Ishikawa (cell line): ENCODE results near the gene TMEM45A.

ENCODE experiments used
- CEBPB ChIP-seq: IDR thresholded peaks from 2 replicates; pipeline ENCODE4 v1.6.1; 2012
- CREB1 ChIP-seq: IDR thresholded peaks from 2 replicates; pipeline ENCODE4 v1.6.1; 2012; ENCODE audit warnings: low read depth
- EGR1 ChIP-seq: IDR thresholded peaks from 2 replicates; pipeline ENCODE4 v1.6.1; 2012
- EP300 ChIP-seq: IDR thresholded peaks from 2 replicates; pipeline ENCODE4 v1.6.1; 2012; ENCODE audit warnings: borderline replicate concordance
- FOXM1 ChIP-seq: IDR thresholded peaks from 2 replicates; pipeline ENCODE4 v1.6.1; 2012; ENCODE audit warnings: low read depth, borderline replicate concordance
- NFIC ChIP-seq: IDR thresholded peaks from 2 replicates; pipeline ENCODE4 v1.6.1; 2012
- RAD21 ChIP-seq: IDR thresholded peaks from 2 replicates; pipeline ENCODE4 v1.6.1; 2012; ENCODE audit warnings: low read depth
- TAF1 ChIP-seq: IDR thresholded peaks from 2 replicates; pipeline ENCODE4 v1.6.1; 2012; ENCODE audit warnings: low read depth, mild to moderate bottlenecking
- TCF12 ChIP-seq: IDR thresholded peaks from 2 replicates; pipeline ENCODE4 v1.6.1; 2012; ENCODE audit warnings: low read depth
- TEAD4 ChIP-seq: IDR thresholded peaks from 2 replicates; pipeline ENCODE4 v1.6.1; 2012
- YY1 ChIP-seq: IDR thresholded peaks from 2 replicates; pipeline ENCODE4 v1.6.1; 2012; ENCODE audit warnings: low read depth
- ZBTB7A ChIP-seq: IDR thresholded peaks from 2 replicates; pipeline ENCODE4 v1.6.1; 2012; ENCODE audit warnings: low read depth
- TF ChIP-seq, protein P1 (sequence below): IDR thresholded peaks from 2 replicates; pipeline ENCODE4 v1.6.1; 2012
- TF ChIP-seq, protein P2 (sequence below): IDR thresholded peaks from 2 replicates; pipeline ENCODE4 v1.6.1; 2012; ENCODE audit warnings: low read depth, mild to moderate bottlenecking
- TF ChIP-seq, protein P3 (sequence below): IDR thresholded peaks from 2 replicates; pipeline ENCODE4 v1.6.1; 2012

TMEM45A gene

DNA sequence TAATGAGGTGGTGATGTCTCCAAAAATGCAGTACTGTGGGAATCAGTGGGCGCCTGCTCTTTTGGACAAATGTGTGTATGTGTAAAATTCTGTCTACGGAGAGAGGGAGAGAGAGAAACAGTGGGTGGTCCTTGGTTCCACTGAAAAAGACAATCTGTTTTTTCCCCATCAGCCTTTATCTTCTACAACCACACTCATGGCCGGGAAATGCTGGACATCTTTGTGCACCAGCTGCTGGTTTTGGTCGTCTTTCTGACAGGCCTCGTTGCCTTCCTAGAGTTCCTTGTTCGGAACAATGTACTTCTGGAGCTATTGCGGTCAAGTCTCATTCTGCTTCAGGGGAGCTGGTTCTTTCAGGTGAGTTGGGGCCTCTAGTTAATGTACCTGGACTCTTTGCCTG lies 65.8 kb downstream of the TMEM45A start:
- TF ChIP-seq TEAD4 (no peak), RAD21 (no peak), ZBTB7A (no peak)
- TF ChIP-seq, protein P1, sequence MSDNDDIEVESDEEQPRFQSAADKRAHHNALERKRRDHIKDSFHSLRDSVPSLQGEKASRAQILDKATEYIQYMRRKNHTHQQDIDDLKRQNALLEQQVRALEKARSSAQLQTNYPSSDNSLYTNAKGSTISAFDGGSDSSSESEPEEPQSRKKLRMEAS = no peak

DNA sequence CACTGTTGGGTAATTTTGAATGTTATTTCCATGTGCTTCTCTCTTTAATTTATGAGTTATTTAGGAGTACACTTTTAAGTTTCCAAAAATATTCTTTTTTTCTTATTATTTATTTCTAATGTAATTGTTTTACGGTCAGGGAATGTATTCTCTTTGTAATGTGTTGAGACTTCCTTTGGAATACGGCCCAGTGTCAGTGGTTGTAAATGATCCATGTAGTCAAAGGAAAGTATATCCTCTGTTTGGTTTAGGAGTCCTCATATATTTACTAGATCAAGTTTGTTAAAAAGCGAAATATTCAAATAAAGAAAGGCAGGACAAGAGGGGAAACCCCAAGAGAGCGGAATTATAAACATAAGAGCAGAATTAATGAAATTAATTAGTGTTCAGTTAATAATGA lies 68.0 kb downstream of the TMEM45A start:
- no peak for TF ChIP-seq NFIC
- TF ChIP-seq EGR1 = no peak
- no peak for TF ChIP-seq YY1
- TF ChIP-seq RAD21 = no peak
- TF ChIP-seq, protein P2, sequence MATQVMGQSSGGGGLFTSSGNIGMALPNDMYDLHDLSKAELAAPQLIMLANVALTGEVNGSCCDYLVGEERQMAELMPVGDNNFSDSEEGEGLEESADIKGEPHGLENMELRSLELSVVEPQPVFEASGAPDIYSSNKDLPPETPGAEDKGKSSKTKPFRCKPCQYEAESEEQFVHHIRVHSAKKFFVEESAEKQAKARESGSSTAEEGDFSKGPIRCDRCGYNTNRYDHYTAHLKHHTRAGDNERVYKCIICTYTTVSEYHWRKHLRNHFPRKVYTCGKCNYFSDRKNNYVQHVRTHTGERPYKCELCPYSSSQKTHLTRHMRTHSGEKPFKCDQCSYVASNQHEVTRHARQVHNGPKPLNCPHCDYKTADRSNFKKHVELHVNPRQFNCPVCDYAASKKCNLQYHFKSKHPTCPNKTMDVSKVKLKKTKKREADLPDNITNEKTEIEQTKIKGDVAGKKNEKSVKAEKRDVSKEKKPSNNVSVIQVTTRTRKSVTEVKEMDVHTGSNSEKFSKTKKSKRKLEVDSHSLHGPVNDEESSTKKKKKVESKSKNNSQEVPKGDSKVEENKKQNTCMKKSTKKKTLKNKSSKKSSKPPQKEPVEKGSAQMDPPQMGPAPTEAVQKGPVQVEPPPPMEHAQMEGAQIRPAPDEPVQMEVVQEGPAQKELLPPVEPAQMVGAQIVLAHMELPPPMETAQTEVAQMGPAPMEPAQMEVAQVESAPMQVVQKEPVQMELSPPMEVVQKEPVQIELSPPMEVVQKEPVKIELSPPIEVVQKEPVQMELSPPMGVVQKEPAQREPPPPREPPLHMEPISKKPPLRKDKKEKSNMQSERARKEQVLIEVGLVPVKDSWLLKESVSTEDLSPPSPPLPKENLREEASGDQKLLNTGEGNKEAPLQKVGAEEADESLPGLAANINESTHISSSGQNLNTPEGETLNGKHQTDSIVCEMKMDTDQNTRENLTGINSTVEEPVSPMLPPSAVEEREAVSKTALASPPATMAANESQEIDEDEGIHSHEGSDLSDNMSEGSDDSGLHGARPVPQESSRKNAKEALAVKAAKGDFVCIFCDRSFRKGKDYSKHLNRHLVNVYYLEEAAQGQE = no peak
- no peak for TF ChIP-seq ZBTB7A
- no peak for TF ChIP-seq TCF12
- no peak for TF ChIP-seq CEBPB
- TF ChIP-seq, protein P3, sequence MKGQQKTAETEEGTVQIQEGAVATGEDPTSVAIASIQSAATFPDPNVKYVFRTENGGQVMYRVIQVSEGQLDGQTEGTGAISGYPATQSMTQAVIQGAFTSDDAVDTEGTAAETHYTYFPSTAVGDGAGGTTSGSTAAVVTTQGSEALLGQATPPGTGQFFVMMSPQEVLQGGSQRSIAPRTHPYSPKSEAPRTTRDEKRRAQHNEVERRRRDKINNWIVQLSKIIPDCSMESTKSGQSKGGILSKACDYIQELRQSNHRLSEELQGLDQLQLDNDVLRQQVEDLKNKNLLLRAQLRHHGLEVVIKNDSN = no peak
- TF ChIP-seq EP300 = no peak
- no peak for TF ChIP-seq FOXM1
- TF ChIP-seq TAF1 = no peak
- TF ChIP-seq, protein P1 = no peak

DNA sequence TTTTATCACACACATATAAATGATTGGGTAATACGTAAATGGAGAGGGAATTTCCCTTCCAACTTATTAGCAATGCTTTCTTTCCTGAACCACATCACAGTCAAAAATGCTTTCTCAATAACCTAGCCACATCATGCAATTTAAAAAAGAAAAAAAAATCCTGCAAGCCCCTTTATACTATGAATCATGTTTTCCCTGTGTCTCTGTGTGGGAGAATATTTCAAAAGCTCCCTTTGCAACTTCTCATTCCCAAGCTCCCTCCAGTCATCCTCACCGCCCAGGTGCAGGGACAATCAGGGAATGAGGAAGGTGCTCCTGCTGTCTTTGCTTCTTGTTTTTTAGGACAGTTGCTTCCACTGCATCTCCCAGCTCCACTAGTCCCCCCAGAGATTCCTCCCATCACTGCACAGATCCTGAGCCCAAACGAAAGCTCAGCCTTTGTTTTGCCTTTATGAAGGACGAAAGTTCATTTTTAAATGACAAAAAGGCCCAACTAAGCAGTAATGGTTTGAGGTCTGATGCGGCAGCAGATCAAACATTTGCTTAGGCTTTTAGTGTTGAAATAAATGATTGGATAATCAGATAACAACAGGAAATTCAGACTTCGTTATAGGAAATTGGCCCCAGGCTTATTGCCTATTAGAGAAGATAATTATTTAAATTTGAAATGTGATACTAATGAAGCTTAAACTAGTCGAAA lies 69.2 kb downstream of the TMEM45A start:
- TF ChIP-seq RAD21 (no peak), TCF12 (no peak), TAF1 (no peak), EGR1 (no peak), TEAD4 (no peak), CREB1 (no peak)

DNA sequence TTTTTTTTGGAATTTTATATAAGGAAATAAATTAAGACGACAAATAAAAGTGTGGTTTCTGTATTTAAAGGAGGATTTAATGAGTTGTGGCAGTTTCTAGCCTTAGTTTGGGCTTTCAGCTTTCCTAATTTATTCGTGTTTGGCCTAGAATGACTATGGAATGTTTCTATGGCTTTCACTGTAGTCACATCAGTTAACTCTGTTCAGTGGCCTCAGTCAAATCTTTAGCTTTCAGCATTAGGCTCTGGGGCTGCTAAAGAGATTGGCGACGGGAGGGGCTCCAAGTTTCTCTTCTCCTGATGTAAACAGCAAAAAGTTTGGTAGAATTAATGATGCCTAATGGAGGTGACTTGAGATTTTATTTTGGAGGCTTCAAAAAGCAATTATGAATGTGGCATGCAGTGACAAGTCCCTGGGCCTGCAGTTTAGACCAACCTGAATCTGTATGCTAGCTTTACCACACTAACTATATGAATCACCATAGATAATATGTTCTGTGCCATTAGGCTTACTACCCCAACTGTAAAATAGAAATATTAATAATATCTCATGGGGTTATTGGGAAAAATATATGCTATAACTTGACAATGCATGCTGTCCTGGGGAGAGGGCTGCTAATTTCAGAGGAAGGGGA lies 69.9 kb downstream of the TMEM45A start:
- TF ChIP-seq, protein P1 = no peak
- no peak for TF ChIP-seq TAF1

DNA sequence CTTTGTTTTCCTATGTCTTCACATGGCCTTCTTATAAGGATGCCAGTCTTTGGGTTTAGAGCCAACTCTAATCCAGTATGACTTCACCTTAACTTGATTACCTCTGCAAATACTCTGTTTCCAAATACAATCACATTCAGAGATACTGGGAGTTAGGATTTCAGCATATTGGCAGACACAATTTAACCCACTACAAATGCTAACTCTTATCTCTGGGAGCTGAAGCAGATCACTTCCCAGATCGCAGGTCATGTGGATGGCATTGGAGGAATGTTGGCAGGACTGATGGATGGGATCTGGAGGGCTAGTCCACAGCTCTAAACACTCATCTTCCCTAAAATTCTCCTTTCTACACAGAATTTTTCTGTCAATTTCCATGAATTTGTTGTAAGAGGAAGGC lies 70.8 kb downstream of the TMEM45A start:
- TF ChIP-seq RAD21 (no peak), TAF1 (no peak), ZBTB7A (no peak), YY1 (no peak), EGR1 (no peak), CEBPB (no peak), TCF12 (no peak), EP300 (no peak), NFIC (no peak)
- TF ChIP-seq, protein P1 = no peak

DNA sequence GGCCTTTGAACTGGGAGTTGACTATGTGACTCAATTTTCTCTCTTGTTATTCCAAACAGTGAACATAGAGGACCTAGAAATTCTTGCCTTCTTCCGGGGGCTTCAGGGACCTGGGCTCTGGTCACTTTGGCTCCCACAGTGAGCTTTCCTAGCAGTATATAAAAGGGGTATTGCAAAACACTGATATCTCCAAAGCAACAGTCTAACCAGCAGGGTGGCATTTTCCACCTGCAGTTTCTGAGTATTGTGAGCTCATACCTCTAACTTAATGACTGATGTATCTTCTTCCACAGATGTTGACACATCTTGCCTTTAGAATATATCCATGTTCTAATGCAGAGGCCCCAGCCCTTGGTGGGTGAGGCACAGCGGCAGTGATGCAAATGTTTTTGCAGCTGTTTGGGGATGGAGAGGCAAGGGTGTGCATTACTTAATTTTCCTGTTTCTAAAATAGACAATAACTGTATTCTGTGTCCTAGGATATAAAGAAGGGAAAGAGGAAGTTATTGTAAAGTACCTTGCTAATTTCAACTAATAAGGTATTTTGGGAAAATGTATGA lies 71.3 kb downstream of the TMEM45A start:
- TF ChIP-seq, protein P2 = no peak
- TF ChIP-seq TEAD4 = no peak
- TF ChIP-seq FOXM1 = no peak
- no peak for TF ChIP-seq EGR1
- TF ChIP-seq CEBPB = no peak
- no peak for TF ChIP-seq TAF1
- no peak for TF ChIP-seq EP300
- TF ChIP-seq, protein P1 = no peak
